NCI-H748 (cell line): ENCODE measurements around the gene ZYX.
A peak's percentile ranks its signal among the peaks of the same experiment; 100 is the strongest.

Experiments used
- DNase-seq: peaks from one replicate; lab custom pipeline; 2025; ENCODE audit not compliant: unreplicated experiment; lab: John Stamatoyannopoulos, UW

Gene ZYX

DNA sequence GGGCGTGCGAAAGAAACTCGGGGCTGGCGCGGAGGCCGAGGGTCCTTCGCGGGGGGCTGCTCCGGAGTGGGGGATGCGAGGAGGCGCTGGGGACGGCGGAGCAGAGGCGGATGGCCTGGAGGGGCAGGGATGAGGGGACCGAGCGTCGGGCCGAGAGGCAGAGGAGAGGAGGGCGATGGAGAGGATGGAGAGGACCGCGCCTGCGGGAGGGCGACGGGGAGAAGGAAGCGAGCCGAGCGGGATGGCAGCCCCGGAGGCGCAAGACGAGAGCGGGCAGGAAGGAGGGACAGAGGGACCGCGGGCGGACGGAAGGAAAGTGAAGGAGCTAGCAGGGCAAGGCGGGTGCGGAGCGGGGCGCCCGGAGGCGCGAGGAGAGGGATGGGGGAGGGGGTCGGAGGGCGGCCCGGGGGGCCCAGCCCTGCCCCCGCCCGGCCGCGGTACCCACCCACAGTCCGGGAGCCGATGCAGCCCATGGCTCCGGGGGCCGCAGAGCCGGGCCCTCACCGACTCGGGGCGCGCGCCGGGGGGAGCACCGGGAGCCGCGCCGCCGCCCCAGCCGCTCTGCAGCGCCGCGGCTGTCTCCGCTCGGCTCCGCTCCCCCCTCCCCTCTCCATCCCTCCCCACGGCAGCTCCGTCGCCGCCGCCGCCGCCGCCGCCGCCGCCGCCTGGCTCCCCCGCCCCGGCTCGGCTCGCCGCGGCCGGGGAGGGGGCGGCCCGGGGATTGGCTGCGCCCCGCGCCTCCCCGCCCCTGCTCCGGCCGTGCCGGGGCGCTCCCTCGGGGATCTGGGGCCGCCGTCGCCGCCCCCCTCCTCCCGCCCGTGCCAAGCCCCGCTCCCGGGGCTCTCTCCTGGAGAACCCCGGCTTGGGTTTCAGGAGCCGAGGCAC, 18.8 kb upstream of the ZYX start, which contains the start of gene FAM131B:
Gene FAM131B, minus strand, starts transcription at position 583 of the 885 bp plus-strand sequence. Its CDS starts 110 bp downstream, at position 473.
- DNase-seq = peak; percentile 53

DNA sequence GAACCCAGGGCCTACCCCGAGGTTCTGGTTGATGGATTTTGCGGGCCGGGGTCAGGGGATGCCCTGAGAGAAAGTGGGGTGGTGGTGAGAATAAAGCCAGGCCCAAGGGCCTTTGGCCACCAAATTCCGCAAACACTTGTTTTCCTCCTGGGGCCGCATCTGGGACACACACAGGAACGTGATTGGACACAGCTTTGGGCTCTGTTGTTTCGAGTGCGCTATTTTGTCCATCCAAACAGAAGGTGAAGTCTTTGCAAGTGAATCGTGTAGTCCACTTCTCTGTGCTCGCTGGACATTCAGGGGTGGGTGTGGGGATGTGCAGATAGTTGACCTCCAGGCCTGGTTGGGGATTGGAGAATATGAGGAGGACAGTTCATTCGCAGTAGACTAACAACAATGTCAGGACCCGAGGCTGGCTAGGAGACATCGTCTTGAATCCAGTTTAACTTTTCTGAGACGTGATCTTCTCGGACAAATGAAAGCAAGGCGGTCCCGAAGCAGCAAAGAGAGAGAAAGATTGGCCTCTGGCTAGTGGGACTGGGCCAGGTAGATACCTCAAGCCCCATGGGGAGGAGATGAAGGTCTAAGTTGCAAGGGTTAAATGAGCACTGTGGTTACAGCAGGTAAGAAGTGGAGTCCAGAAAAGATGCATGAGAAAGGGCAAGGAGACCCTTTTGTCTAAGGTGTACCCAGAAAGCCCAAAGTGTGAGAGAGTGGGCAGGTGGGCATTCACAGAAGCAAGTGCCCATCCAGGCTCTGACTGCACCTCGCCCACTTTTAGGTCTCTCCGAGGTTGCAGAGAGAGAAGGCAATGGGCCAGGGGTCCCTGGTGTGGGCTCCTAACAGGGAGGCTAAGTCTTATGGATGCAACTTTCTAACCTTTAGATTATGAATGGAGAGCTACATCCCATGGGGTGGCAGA, 17.9 kb upstream of the ZYX start:
- no peak for DNase-seq

DNA sequence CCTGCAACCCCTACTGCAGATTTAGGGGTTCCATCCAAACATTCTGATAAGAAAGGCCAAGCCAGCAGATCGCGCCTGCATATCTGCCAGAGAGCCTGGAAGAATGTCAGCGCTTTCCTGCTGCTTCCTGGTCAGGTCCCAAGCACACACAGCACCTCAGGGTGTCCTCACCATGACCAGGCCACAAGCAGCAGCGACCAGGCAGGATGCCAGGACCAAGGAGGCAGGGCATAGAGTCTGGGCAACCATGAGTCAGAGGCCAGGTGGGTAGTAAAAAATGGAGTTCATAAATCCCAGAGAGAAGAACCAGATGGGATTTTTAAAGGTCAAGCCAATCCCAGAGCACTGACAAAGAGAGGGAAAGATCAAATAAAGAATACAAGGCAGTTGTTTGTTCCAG, 13.2 kb upstream of the ZYX start:
- no peak for DNase-seq

DNA sequence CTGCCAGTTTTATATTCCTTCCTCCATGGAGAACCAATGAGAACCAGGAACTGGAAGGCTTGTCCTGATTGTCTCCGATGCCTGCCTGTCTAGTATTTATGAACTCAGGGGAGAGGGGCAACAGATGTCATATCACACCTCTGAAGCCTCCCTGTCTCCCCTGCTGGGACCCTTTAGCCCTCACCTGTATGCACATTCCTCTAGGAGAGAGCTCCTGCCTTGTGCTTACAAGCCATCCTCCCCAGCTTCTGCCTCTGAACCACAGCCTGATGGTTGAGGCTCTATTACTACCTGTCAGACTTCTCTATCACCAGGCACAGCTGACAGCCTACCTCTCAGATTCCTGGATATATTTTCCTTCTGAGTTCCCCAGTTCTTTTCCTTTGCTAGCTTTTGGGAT, 12.8 kb upstream of the ZYX start:
- DNase-seq = no peak

DNA sequence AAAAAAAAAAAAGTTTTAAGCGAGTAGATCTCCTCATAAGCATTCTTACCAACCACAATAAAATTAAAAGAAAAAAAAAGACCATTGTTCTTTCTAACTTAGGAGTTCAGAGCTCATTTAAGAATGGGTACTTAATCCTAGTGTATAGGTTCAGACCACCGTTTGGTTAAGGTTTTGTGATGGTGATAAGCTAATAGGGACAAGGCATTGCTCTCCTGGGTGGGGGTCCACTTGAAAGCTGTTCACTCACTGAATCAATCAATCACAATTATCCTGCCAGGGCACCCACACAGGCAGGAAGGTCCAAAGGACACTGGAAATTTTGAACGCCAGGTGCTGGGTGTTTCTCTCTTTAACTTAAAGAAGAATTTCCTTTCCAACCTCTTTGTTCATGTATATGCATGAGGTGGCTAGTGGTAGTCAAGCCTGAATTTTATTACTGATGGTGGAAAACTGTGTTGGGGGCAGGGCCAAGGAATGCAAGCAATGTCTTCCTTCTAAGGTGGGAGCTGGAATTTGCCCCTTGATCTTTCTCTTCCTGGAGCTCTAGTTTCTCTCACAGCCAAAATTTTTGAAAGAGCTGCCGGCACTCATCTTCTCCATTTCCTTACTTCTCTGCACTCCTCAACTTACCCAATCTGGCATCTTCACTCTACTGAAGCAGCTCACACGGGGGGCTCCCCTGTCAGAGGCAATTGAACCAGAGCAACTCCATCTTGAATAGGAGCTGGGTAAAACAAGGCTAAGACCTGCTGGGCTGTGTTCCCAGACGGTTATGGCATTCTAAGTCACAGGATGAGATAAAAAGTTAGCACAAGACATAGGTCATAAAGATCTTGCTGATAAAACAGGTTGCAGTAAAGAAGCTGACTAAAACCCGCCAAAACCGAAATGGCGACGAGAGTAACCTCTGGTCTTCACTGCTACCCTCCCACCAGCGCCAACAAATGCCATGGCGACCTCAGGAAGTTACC, 11.2 kb upstream of the ZYX start:
- no peak for DNase-seq

DNA sequence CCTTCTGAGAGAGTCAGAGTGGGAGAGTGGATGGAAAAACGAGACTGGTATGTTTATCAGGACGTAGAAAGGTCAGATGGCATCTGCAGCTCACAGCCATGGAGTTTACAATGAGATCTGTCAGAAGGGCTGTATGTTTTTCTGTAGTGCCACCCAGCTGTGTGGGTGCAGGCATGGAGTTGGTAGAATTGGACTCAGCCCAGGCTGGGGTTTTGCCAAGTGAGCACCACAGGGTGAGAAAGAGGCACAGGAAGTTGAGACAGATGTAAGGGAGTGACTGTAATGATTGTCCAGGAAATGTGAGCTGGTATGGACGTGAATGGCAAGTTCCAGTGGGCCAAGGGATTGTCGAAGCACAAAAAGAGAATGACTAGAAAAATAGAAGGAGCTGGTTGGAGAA, 9.1 kb upstream of the ZYX start:
- peak; percentile 22 for DNase-seq

DNA sequence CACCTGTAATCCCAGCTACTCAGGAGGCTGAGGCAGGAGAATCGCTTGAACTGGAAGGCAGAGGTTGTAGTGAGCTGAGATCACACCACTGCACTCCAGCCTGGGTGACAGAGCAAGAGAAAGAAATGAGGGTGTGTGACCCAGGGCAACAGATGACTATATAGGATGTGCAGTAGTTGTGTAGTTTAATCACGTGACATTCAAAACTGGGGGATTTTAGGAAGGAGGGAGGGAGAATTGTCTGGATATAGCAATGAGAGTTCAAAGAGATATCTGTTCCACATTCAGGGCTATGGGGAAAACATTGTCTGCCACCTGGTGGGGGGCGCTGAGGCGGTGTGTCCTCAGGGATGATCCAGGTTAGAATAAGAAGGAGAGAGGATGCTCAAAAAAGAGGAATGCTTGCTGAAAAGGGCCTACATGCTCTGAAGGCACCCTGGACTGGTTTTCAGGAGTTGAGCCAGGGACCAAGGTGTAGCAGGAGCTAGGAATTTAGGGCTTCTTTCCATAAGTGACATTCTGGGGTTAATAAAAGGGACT, 7.8 kb upstream of the ZYX start:
- no peak for DNase-seq

DNA sequence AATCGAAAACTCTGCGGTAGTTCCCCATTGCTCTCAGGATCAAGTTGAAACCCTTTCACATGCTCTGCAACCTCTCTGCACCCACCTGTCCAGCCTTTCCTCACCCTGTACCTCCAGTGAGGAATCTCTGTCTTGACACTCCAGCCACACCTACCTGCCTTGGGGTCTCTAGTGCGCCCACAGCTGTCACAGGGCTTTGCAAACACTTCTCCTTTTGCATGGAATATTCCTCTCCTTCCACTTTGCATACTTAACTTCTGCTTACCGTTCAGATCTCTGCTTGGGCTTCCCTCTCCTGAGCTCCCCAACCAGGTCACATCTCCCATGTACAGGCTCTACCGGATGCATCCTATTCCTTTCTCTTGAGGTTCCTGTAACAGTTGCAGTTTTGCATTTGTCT, 6.6 kb upstream of the ZYX start:
- no peak for DNase-seq

DNA sequence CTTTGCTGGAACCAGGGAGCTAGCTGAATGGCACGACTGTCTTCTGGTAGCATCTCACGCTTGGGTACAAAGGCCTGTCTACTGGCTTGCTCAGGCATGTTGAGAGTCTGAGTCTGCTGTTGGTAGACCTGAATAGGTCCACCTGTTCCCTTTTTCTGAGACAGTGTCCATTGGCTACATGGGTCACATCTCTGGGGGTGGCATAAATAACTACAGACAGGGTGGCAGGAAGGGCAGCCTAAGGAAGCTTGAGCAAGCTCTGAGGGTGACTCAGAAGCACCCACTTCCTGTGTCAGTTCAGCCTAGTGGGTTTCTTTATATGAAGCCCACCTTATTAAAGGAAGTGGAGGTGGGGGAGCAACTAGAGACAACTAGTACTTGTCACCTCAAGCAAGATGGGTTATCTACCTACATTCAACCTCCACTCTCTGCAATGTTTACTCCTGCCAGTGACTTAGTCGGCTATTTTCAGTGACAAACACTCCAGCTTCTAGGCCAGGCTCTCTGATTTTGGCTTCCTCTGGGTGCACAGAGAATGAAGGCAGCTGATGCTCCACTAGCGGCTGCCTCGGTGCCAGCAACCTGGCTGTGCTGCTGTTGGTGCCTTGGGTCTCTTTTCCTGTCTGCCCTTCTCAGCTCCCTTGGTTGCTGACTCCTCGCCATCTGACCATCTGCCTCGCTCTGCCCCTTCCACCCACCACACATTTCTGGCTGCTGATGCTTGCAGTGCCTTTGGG, 5.7 kb upstream of the ZYX start:
- no peak for DNase-seq

DNA sequence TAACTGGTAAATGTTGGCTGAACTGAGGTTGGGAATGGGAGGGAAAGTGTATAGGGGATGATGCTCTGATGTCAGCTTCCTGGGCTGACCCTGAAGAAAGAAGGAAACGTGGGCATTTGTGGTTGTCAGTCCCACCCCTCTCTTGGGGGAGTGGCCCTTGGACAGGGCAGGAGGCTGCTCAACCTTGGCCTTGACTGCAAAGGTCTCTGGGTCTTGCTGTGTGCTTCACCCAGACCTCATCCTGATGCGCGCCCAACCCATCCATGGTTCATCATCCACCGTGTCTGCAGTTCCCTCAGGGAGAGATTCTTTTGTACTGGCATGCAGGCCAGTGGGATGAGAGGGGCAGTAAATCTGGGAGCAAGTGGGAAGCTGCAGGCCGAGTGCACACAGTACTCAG, 4.7 kb upstream of the ZYX start:
- no peak for DNase-seq

DNA sequence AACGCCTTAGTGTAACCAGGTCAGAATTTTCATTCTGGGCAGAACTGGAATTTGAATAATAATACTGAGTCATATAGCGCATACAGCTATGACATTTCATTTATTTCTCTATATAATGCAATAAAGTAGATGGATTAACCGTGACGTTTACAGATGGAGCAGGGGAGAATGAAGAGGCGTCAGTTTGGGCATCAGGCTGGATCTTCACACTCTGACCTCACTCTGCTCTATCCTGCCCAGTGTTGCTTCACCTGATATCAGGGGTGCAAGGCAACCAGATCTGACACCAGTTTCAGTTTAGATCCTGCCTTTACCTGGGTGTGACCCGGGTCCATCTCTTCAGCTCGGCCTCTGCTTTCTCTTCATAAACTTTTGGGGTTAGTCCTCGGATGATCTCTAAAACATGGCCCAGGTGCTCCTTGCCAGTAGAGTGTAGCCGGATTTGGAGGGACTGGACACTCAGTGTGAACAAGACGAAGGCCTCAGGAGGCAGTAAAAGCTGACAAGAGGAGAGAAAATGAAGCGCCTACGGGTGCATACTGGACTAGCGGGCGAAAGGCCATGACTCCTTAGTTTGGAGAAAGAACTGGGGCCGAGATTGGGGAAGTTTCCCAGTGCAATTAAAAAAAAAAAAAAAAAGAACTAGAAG, 1.4 kb upstream of the ZYX start:
- DNase-seq = no peak

DNA sequence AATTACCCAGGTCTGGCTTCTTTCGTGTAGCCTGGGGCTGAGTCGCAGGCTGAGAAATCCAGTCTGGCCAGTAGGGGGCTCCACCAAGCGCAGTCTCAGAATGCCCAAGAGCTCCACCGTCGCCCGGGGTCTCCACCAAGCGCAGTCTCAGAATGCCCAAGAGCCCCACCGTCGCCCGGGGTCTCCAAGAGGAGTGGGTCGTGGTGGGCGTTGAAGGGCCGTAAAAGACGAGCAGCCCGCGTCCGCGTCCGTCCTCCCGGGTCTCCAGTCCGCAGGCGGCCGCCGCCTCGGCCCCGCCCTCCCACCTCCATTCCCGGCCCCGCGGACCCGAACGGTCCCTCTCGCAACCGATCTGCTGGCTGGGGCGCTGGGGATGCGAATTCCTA, 892 bp upstream of the ZYX start:
- DNase-seq = peak; percentile 76

DNA sequence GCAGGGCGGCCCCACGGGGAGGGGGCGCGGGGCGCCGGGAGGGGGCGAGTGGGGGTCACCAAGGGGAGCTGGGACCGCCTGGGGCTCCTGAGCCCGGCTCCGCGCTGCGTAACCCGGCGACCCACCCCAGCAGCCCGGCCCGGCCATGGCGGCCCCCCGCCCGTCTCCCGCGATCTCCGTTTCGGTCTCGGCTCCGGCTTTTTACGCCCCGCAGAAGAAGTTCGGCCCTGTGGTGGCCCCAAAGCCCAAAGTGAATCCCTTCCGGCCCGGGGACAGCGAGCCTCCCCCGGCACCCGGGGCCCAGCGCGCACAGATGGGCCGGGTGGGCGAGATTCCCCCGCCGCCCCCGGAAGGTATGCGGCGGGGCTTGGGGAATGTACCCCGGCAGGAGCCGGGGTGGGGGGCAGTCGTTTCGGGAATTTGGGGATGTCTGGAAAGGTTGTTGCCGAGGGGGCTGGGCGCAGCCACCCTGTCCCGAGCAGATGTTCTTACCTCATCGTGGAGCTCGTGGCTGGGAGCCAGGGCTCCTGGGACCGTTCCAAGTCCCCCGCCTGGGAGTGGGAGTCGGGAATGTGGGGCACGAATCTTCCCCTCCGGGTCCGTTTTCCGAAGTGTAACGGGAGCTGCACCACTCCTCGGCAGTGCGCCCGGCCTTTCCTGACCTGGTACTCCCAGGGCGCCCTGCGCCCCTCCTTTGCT, 431 bp downstream of the ZYX start:
- peak; percentile 36 for DNase-seq

DNA sequence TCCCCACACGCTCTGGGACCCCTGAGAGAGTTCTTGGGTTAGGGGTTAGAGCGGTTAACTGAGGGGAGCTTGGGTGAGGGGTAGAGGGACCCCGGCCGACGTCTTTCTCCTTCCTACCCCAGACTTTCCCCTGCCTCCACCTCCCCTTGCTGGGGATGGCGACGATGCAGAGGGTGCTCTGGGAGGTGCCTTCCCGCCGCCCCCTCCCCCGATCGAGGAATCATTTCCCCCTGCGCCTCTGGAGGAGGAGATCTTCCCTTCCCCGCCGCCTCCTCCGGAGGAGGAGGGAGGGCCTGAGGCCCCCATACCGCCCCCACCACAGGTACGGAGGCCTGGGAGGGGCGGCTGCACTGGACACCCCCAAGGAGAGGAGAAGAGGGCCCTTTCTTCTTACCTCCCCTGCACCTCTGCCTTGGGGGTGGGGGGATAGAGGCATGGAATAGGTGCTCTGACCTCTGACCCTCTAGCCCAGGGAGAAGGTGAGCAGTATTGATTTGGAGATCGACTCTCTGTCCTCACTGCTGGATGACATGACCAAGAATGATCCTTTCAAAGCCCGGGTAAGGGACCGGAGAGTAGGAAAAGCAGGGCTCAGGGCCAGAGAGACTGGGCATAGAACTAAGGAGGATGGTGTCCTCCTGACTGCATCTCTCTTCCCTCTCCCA, 1.1 kb downstream of the ZYX start:
- DNase-seq = no peak

DNA sequence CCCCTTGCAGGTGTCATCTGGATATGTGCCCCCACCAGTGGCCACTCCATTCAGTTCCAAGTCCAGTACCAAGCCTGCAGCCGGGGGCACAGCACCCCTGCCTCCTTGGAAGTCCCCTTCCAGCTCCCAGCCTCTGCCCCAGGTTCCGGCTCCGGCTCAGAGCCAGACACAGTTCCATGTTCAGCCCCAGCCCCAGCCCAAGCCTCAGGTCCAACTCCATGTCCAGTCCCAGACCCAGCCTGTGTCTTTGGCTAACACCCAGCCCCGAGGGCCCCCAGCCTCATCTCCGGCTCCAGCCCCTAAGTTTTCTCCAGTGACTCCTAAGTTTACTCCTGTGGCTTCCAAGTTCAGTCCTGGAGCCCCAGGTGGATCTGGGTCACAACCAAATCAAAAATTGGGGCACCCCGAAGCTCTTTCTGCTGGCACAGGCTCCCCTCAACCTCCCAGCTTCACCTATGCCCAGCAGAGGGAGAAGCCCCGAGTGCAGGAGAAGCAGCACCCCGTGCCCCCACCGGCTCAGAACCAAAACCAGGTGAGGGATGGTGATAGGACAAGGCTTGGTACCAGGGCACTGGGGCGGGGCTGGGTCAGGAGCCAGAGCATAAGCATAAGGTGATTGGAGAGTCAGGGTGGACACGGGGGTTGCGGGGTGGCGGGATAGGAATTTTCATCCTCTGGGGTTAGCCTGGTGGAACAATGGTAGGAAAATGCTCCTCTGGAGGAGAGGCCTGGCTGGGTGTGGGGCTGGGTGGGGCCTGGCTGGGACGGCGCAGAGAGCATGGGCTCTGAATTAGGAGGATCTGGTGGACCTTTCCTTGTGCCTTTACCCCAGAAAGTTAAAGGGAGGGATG, 1.9 kb downstream of the ZYX start:
- no peak for DNase-seq

DNA sequence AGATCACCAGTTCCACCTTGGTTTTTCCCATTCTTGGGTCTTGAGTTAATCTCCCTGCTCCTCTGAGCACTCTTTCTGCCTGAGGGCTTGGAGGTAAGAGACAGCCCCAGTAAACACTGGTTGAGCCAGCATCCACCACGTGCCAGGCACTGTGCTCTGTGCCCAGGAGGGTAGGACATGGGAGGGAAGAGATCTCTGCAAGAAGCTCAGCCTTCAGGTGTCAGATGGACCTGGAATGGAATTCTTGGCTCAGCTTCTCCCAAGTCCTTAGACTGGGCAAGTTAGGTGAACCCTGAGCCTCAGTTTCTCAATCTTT, 2.5 kb downstream of the ZYX start:
- DNase-seq = no peak

DNA sequence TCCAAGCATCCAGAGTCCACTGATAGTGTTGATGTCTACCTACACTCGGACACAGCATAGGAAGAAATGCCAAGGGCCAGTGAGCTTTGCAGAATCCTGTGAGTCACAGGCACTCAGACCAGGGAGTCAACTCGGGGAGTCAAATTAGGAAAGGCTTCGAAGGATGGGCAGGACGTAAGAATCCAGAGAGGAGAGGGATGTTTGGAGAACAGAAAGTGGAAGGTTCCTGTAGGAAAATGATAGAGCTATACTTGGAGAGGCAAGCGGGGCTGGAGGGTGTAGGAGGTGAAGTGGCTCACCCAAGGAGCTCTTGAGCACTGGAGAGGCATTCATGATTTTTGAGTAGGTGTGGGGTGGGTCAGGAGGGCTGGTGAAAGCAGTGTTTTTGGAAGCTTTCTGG, 3.0 kb downstream of the ZYX start:
- DNase-seq = no peak
